WTC11 (cell line): ENCODE results near the gene STPG2. TPM values are rescaled to one million over a fixed set of nuclear protein-coding genes. Genes with fewer than 3 reads are reported as not detected.

Experiments
- ATAC-seq: fragments of 200-7000 bp; cut with Tn5 transposase; 2 replicates; pipeline ENCODE4 v1.10.0; 2021; ENCODE audit warnings: mild to moderate bottlenecking, moderate library complexity
- CTCF ChIA-PET: fragments of 300-600 bp; sonication (Branson Sonifier 250); formaldehyde crosslinking; loops from one replicate; lab custom pipeline; 2021; ENCODE audit warnings: antibody characterized with exemption; lab: Charles Lee
- POLR2A ChIA-PET: fragments of 350-600 bp; sonication (Branson Sonifier 250); formaldehyde crosslinking; loops from one replicate; lab custom pipeline; 2021; ENCODE audit warnings: antibody characterized with exemption; lab: Charles Lee
- DNase-seq: peaks from one replicate; pipeline ENCODE4 v3.0.0; 2021; ENCODE audit warnings: low spot score
- H3K27ac Mint-ChIP-seq: 2 replicates; pipeline ENCODE4 v1.8.0; 2021; ENCODE audit warnings: mixed read lengths
- H3K27me3 Mint-ChIP-seq: 2 replicates; pipeline ENCODE4 v1.8.0; 2021; ENCODE audit warnings: low read depth, mild to moderate bottlenecking, moderate library complexity, mixed read lengths
- H3K36me3 Mint-ChIP-seq: 2 replicates; pipeline ENCODE4 v1.8.0; 2021; ENCODE audit warnings: mixed read lengths
- H3K4me1 Mint-ChIP-seq: 2 replicates; pipeline ENCODE4 v1.8.0; 2022; ENCODE audit warnings: mixed read lengths
- H3K4me3 Mint-ChIP-seq: 2 replicates; pipeline ENCODE4 v1.8.0; 2021; ENCODE audit warnings: mild to moderate bottlenecking, moderate library complexity, mixed read lengths
- H3K9me3 Mint-ChIP-seq: 2 replicates; pipeline ENCODE4 v1.8.0; 2021; ENCODE audit warnings: mixed read lengths
- ESRRA ChIP-seq: sonication (generic); formaldehyde crosslinking; IDR thresholded peaks from 2 replicates; pipeline ENCODE4 v1.8.1; 2022; ENCODE audit warnings: mild to moderate bottlenecking, missing genetic modification reagents, borderline replicate concordance
- JAZF1 ChIP-seq: fragments of 250-450 bp; sonication (Bioruptor Pico); IDR thresholded peaks from 2 replicates; pipeline ENCODE4 v1.9.0; 2021; ENCODE audit warnings: moderate library complexity, mild to moderate bottlenecking, inconsistent platforms
- NFATC4 ChIP-seq: fragments of 250-450 bp; sonication (Bioruptor Pico); IDR thresholded peaks from 2 replicates; pipeline ENCODE4 v1.9.0; 2021; ENCODE audit warnings: mild to moderate bottlenecking
- NFE2L1 ChIP-seq: sonication (generic); formaldehyde crosslinking; IDR thresholded peaks from 2 replicates; pipeline ENCODE4 v1.8.1; 2023; ENCODE audit warnings: missing genetic modification reagents
- TCF7 ChIP-seq: sonication (generic); formaldehyde crosslinking; IDR thresholded peaks from 2 replicates; pipeline ENCODE4 v1.8.0; 2022; ENCODE audit warnings: mild to moderate bottlenecking, low read depth, missing genetic modification reagents, moderate library complexity
- TEAD1 ChIP-seq: sonication (generic); formaldehyde crosslinking; IDR thresholded peaks from 2 replicates; pipeline ENCODE4 v1.8.0; 2022; ENCODE audit warnings: mild to moderate bottlenecking, missing genetic modification reagents
- total RNA-seq: library from RNA; stranded (reverse); gene quantifications from 3 replicates; pipeline ENCODE4 v1.2.3, GENCODE V29; 2021
- TF ChIP-seq, protein P1 (sequence below): sonication (generic); formaldehyde crosslinking; IDR thresholded peaks from 2 replicates; pipeline ENCODE4 v1.8.1; 2022; ENCODE audit warnings: mild to moderate bottlenecking, missing genetic modification reagents, moderate library complexity, borderline replicate concordance
- TF ChIP-seq, protein P2 (sequence below): fragments of 250-450 bp; sonication (Bioruptor Pico); IDR thresholded peaks from 2 replicates; pipeline ENCODE4 v1.8.0; 2021; ENCODE audit warnings: mild to moderate bottlenecking
- TF ChIP-seq, protein P3 (sequence below): sonication (generic); formaldehyde crosslinking; conservative IDR thresholded peaks from 2 replicates; pipeline ENCODE4 v1.8.1; 2023; ENCODE audit warnings: mild to moderate bottlenecking, low read depth, missing genetic modification reagents, moderate library complexity
- TF ChIP-seq, protein P4 (sequence below): fragments of 250-450 bp; sonication (Bioruptor Pico); IDR thresholded peaks from 2 replicates; pipeline ENCODE4 v1.9.0; 2021; ENCODE audit warnings: mild to moderate bottlenecking
- TF ChIP-seq, protein P5 (sequence below): sonication (generic); formaldehyde crosslinking; IDR thresholded peaks from 2 replicates; pipeline ENCODE4 v1.8.1; 2023; ENCODE audit warnings: mild to moderate bottlenecking, missing genetic modification reagents
- TF ChIP-seq, protein P6 (sequence below): sonication (generic); formaldehyde crosslinking; IDR thresholded peaks from 2 replicates; pipeline ENCODE4 v1.8.1; 2023; ENCODE audit warnings: mild to moderate bottlenecking, missing genetic modification reagents, borderline replicate concordance
- TF ChIP-seq, protein P7 (sequence below): fragments of 250-450 bp; sonication (Bioruptor Pico); IDR thresholded peaks from 2 replicates; pipeline ENCODE4 v1.9.0; 2021; ENCODE audit warnings: mild to moderate bottlenecking, borderline replicate concordance

STPG2 gene
- total RNA-seq, 1 experiment from 2014 or later = 0.17 TPM

DNA sequence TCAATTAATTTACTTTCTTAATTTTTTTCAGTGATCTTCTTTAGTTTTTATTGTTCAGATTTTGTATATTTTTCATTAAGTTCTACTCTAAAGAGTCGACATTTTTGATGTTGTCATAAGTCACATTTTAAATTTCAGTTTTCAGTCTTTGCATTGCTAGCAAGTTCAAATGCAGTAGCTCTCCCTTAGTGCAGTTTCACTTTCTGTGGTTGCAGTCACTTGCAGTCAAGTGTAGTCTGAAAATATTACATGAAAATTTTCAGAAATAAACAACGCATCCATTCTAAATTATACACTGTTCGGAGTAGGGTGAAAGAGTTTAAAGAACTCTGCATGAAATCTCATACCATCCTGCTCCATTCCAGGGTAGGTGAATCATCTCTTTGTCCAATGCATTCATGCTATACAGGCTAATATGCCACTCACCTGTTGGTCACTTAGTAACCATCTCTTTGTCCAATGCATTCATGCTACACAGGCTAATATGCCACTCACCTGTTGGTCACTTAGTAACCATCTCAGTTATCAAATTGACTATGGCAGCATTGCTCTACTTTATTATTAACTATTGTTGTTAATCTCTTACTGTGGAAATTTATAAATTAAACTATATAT is 356.9 kb downstream of the STPG2 start (continued):
- TF ChIP-seq, protein P1, sequence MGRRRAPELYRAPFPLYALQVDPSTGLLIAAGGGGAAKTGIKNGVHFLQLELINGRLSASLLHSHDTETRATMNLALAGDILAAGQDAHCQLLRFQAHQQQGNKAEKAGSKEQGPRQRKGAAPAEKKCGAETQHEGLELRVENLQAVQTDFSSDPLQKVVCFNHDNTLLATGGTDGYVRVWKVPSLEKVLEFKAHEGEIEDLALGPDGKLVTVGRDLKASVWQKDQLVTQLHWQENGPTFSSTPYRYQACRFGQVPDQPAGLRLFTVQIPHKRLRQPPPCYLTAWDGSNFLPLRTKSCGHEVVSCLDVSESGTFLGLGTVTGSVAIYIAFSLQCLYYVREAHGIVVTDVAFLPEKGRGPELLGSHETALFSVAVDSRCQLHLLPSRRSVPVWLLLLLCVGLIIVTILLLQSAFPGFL (CRISPR knock-in tag) = no peak

DNA sequence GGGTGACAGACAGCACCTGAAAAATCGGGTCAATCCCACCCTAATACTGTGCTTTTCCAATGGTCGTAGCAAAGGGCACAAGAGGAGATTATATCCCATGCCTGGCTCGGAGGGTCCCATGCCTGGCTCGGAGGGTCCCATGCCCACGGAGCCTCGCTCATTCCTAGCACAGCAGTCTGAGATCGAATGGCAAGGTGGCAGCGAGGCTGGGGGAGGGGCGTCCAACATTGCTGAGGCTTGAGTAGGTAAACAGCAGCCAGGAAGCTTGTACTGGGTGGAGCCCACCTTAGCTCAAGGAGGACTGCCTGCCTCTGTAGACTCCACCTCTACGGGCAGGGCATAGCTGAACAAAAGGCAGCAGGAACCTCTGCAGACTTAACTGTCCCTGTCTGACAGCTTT is 365.1 kb downstream of the STPG2 start:
- Mint-ChIP-seq H3K4me3 (no peak overlapping the region), H3K36me3 (no peaks in the 10 kb centered on the region), H3K4me1 (peaks cover 5% of the 10 kb centered on the region; the same call in 1 of the 2 replicates), H3K27ac (no peak overlapping the region), H3K27me3 (no peaks in the 10 kb centered on the region), H3K9me3 (peaks cover 16% of the 10 kb centered on the region)
- DNase-seq (peak; percentile 16), ATAC-seq (no peak)
- TF ChIP-seq TEAD1 (no peak), NFE2L1 (no peak), ESRRA (no peak)
- TF ChIP-seq, protein P2, sequence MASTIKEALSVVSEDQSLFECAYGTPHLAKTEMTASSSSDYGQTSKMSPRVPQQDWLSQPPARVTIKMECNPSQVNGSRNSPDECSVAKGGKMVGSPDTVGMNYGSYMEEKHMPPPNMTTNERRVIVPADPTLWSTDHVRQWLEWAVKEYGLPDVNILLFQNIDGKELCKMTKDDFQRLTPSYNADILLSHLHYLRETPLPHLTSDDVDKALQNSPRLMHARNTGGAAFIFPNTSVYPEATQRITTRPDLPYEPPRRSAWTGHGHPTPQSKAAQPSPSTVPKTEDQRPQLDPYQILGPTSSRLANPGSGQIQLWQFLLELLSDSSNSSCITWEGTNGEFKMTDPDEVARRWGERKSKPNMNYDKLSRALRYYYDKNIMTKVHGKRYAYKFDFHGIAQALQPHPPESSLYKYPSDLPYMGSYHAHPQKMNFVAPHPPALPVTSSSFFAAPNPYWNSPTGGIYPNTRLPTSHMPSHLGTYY (CRISPR knock-in tag) = no peak
- ChIA-PET POLR2A (no interaction called here), CTCF (no interaction called here)

DNA sequence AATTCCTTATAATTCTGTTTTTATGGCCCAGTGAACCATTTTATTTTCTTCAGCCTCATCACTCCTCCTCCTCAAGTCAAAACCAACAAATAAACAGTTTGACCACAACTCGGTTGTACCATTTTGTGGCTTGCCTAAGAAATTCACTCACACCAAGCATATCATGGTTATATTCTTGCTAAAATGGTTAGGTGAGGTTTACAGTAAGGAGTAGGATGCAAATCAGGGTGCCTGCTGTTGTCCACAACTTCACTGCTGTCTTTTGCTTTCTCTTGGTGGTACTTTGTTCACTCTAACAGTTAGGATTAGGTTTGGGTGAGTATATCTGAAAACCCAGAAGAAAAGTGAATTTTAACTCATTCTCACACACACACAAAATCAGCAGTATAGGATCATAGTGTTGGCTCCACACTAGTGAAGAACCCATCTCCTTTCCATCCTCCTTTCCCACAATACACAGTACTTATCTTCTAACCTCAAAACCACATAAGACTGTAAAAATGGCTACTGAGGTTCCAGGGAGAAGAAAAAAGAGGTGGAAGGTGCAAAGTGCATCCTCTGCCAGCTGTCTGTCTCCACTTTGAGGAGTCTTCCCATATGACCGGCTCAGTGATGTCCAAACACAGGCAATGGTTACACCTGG is 368.8 kb downstream of the STPG2 start:
- Mint-ChIP-seq H3K4me1 (peaks cover 12% of the 10 kb centered on the region), H3K9me3 (peaks cover 14% of the 10 kb centered on the region), H3K36me3 (no peaks in the 10 kb centered on the region), H3K27me3 (no peaks in the 10 kb centered on the region), H3K27ac (no peak overlapping the region), H3K4me3 (no peak overlapping the region)
- DNase-seq = no peak
- POLR2A ChIA-PET = no interaction called here
- CTCF ChIA-PET = no interaction called here
- ATAC-seq = no peak
- TF ChIP-seq, protein P3, sequence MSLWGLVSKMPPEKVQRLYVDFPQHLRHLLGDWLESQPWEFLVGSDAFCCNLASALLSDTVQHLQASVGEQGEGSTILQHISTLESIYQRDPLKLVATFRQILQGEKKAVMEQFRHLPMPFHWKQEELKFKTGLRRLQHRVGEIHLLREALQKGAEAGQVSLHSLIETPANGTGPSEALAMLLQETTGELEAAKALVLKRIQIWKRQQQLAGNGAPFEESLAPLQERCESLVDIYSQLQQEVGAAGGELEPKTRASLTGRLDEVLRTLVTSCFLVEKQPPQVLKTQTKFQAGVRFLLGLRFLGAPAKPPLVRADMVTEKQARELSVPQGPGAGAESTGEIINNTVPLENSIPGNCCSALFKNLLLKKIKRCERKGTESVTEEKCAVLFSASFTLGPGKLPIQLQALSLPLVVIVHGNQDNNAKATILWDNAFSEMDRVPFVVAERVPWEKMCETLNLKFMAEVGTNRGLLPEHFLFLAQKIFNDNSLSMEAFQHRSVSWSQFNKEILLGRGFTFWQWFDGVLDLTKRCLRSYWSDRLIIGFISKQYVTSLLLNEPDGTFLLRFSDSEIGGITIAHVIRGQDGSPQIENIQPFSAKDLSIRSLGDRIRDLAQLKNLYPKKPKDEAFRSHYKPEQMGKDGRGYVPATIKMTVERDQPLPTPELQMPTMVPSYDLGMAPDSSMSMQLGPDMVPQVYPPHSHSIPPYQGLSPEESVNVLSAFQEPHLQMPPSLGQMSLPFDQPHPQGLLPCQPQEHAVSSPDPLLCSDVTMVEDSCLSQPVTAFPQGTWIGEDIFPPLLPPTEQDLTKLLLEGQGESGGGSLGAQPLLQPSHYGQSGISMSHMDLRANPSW = no peak
- no peak for TF ChIP-seq NFATC4
- TF ChIP-seq, protein P4, sequence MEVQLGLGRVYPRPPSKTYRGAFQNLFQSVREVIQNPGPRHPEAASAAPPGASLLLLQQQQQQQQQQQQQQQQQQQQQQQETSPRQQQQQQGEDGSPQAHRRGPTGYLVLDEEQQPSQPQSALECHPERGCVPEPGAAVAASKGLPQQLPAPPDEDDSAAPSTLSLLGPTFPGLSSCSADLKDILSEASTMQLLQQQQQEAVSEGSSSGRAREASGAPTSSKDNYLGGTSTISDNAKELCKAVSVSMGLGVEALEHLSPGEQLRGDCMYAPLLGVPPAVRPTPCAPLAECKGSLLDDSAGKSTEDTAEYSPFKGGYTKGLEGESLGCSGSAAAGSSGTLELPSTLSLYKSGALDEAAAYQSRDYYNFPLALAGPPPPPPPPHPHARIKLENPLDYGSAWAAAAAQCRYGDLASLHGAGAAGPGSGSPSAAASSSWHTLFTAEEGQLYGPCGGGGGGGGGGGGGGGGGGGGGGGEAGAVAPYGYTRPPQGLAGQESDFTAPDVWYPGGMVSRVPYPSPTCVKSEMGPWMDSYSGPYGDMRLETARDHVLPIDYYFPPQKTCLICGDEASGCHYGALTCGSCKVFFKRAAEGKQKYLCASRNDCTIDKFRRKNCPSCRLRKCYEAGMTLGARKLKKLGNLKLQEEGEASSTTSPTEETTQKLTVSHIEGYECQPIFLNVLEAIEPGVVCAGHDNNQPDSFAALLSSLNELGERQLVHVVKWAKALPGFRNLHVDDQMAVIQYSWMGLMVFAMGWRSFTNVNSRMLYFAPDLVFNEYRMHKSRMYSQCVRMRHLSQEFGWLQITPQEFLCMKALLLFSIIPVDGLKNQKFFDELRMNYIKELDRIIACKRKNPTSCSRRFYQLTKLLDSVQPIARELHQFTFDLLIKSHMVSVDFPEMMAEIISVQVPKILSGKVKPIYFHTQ (CRISPR knock-in tag) = no peak
- TF ChIP-seq, protein P5, sequence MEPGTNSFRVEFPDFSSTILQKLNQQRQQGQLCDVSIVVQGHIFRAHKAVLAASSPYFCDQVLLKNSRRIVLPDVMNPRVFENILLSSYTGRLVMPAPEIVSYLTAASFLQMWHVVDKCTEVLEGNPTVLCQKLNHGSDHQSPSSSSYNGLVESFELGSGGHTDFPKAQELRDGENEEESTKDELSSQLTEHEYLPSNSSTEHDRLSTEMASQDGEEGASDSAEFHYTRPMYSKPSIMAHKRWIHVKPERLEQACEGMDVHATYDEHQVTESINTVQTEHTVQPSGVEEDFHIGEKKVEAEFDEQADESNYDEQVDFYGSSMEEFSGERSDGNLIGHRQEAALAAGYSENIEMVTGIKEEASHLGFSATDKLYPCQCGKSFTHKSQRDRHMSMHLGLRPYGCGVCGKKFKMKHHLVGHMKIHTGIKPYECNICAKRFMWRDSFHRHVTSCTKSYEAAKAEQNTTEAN (CRISPR knock-in tag) = no peak
- TF ChIP-seq JAZF1 = no peak
- TF ChIP-seq, protein P6, sequence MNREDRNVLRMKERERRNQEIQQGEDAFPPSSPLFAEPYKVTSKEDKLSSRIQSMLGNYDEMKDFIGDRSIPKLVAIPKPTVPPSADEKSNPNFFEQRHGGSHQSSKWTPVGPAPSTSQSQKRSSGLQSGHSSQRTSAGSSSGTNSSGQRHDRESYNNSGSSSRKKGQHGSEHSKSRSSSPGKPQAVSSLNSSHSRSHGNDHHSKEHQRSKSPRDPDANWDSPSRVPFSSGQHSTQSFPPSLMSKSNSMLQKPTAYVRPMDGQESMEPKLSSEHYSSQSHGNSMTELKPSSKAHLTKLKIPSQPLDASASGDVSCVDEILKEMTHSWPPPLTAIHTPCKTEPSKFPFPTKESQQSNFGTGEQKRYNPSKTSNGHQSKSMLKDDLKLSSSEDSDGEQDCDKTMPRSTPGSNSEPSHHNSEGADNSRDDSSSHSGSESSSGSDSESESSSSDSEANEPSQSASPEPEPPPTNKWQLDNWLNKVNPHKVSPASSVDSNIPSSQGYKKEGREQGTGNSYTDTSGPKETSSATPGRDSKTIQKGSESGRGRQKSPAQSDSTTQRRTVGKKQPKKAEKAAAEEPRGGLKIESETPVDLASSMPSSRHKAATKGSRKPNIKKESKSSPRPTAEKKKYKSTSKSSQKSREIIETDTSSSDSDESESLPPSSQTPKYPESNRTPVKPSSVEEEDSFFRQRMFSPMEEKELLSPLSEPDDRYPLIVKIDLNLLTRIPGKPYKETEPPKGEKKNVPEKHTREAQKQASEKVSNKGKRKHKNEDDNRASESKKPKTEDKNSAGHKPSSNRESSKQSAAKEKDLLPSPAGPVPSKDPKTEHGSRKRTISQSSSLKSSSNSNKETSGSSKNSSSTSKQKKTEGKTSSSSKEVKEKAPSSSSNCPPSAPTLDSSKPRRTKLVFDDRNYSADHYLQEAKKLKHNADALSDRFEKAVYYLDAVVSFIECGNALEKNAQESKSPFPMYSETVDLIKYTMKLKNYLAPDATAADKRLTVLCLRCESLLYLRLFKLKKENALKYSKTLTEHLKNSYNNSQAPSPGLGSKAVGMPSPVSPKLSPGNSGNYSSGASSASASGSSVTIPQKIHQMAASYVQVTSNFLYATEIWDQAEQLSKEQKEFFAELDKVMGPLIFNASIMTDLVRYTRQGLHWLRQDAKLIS (CRISPR knock-in tag) = no peak
- TF ChIP-seq, protein P7, sequence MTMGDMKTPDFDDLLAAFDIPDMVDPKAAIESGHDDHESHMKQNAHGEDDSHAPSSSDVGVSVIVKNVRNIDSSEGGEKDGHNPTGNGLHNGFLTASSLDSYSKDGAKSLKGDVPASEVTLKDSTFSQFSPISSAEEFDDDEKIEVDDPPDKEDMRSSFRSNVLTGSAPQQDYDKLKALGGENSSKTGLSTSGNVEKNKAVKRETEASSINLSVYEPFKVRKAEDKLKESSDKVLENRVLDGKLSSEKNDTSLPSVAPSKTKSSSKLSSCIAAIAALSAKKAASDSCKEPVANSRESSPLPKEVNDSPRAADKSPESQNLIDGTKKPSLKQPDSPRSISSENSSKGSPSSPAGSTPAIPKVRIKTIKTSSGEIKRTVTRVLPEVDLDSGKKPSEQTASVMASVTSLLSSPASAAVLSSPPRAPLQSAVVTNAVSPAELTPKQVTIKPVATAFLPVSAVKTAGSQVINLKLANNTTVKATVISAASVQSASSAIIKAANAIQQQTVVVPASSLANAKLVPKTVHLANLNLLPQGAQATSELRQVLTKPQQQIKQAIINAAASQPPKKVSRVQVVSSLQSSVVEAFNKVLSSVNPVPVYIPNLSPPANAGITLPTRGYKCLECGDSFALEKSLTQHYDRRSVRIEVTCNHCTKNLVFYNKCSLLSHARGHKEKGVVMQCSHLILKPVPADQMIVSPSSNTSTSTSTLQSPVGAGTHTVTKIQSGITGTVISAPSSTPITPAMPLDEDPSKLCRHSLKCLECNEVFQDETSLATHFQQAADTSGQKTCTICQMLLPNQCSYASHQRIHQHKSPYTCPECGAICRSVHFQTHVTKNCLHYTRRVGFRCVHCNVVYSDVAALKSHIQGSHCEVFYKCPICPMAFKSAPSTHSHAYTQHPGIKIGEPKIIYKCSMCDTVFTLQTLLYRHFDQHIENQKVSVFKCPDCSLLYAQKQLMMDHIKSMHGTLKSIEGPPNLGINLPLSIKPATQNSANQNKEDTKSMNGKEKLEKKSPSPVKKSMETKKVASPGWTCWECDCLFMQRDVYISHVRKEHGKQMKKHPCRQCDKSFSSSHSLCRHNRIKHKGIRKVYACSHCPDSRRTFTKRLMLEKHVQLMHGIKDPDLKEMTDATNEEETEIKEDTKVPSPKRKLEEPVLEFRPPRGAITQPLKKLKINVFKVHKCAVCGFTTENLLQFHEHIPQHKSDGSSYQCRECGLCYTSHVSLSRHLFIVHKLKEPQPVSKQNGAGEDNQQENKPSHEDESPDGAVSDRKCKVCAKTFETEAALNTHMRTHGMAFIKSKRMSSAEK (CRISPR knock-in tag) = no peak
- no peak for TF ChIP-seq TCF7 (CRISPR knock-in tag)
